GM23248 (cell line): ENCODE data around the gene B4GALT5. TPM values are rescaled to one million over a fixed set of nuclear protein-coding genes. Genes with fewer than 3 reads are reported as not detected.
"Not testable (repeated sequence)": the region's sequence is repeated elsewhere in the genome, so short reads cannot be mapped to it uniquely, and the experiment has no call there.

Source experiments
- DNase-seq: peaks from one replicate; pipeline ENCODE4 v3.0.0-alpha.2; 2015
- H2AFZ ChIP-seq: fragments of 200-600 bp; sonication (generic); 2 replicates; pipeline ENCODE4 v1.6.1; 2016; ENCODE audit warnings: antibody characterized with exemption
- H3F3A ChIP-seq: fragments of 200-600 bp; sonication (generic); 2 replicates; pipeline ENCODE4 v1.6.1; 2016; ENCODE audit warnings: mild to moderate bottlenecking, antibody characterized with exemption, mixed run types; ENCODE audit not compliant: insufficient read depth
- H3K27ac ChIP-seq: fragments of 200-600 bp; sonication (generic); 2 replicates; pipeline ENCODE4 v1.5.1; 2016; ENCODE audit warnings: mild to moderate bottlenecking
- H3K27me3 ChIP-seq: fragments of 200-600 bp; sonication (generic); replicated peaks from 2 replicates; pipeline ENCODE4 v1.6.1; 2016; ENCODE audit warnings: mild to moderate bottlenecking; ENCODE audit not compliant: insufficient read depth
- H3K36me3 ChIP-seq: fragments of 200-600 bp; sonication (generic); 2 replicates; pipeline ENCODE4 v1.6.1; 2016; ENCODE audit warnings: low read depth, mild to moderate bottlenecking
- H3K4me1 ChIP-seq: fragments of 200-600 bp; sonication (generic); 2 replicates; pipeline ENCODE4 v1.6.1; 2016; ENCODE audit warnings: mild to moderate bottlenecking; ENCODE audit not compliant: insufficient read depth
- H3K4me2 ChIP-seq: fragments of 200-600 bp; sonication (generic); one replicate; pipeline ENCODE4 v1.6.1; 2016; ENCODE audit warnings: mild to moderate bottlenecking; ENCODE audit not compliant: unreplicated experiment
- H3K4me3 ChIP-seq: fragments of 200-600 bp; sonication (generic); 2 replicates; pipeline ENCODE4 v1.5.1; 2016; ENCODE audit warnings: mild to moderate bottlenecking
- H3K79me2 ChIP-seq: fragments of 200-600 bp; sonication (generic); 2 replicates; pipeline ENCODE4 v1.6.1; 2016; ENCODE audit warnings: mild to moderate bottlenecking; ENCODE audit not compliant: insufficient read depth
- H3K9ac ChIP-seq: fragments of 200-600 bp; sonication (generic); 2 replicates; pipeline ENCODE4 v1.6.1; 2016; ENCODE audit warnings: mild to moderate bottlenecking
- H3K9me2 ChIP-seq: fragments of 200-600 bp; sonication (generic); 2 replicates; pipeline ENCODE4 v1.6.1; 2016; ENCODE audit warnings: mixed run types, mild to moderate bottlenecking, moderate library complexity; ENCODE audit not compliant: insufficient read depth
- H3K9me3 ChIP-seq: fragments of 200-600 bp; sonication (generic); one replicate; pipeline ENCODE4 v1.6.1; 2017; ENCODE audit warnings: low read depth
- H4K20me1 ChIP-seq: fragments of 200-600 bp; sonication (generic); 2 replicates; pipeline ENCODE4 v1.6.0; 2016; ENCODE audit not compliant: insufficient read depth
- EZH2 ChIP-seq: fragments of 200-600 bp; sonication (generic); IDR thresholded peaks from 2 replicates; pipeline ENCODE4 v1.6.1; 2018; ENCODE audit warnings: antibody characterized with exemption, mild to moderate bottlenecking; ENCODE audit not compliant: insufficient read depth, poor library complexity, severe bottlenecking
- EZH2phosphoT487 ChIP-seq: fragments of 200-600 bp; sonication (generic); IDR thresholded peaks from 2 replicates; pipeline ENCODE4 v1.6.1; 2018; ENCODE audit warnings: antibody characterized with exemption, moderate library complexity, mild to moderate bottlenecking, low read depth; ENCODE audit not compliant: insufficient read depth
- WGBS, 2 experiments: methylation state at CpG; one replicate each; pipeline ENCODE4 v1.1.6; 2015 to 2017; ENCODE audit warnings: low lambda C conversion rate in 2 of 2, low coverage in 1 of 2; ENCODE audit errors: missing lambda C conversion rate in 2 of 2; 5-methylcytosine and 5-hydroxymethylcytosine counted together
- in situ Hi-C: fragments of 300-500 bp; cut with MboI; formaldehyde crosslinking; loops from 2 replicates; pipeline ENCODE4 v1.15.0; 2020
- polyA plus RNA-seq: library from polyadenylated mRNA; unstranded; fragments of >200 nt; fragmentation: Nextera tagmentation; extraction: Ambion mirVana; gene quantifications from 2 replicates; pipeline ENCODE4 v1.2.1, GENCODE V29; 2016
- total RNA-seq: library from RNA; depleted of rRNA; stranded (reverse); fragments of >200 nt; shearing (Covaris generic); gene quantifications from 2 replicates; pipeline ENCODE4 v1.2.3, GENCODE V29; 2014

The B4GALT5 gene
- total and polyA plus RNA-seq, 2 experiments from 2014 or later, result 4.2 to 16.9 TPM

GRCh38 chr20:49618289-49618688 lies 95.4 kb downstream of the B4GALT5 start:
- 55 to 86% methylated on average over 1 to 2 of the region's 2 CpGs for WGBS, 2 experiments
- H3K4me2 ChIP-seq, result no peak overlapping the region
- H3K9me3 ChIP-seq, result no peaks in the 10 kb centered on the region
- in situ Hi-C loops, result loop anchor here (10.0 kb wide), 1 partner anchor 227 kb away; no protein-coding TSS in a partner anchor
- H3K9ac ChIP-seq, result no peak overlapping the region
- no peak for DNase-seq
- no peaks in the 10 kb centered on the region for H3K36me3 ChIP-seq
- no peak overlapping the region for H3K27ac ChIP-seq
- H3K9me2 ChIP-seq, result no peaks in the 10 kb centered on the region
- TF ChIP-seq EZH2 (no peak), EZH2phosphoT487 (no peak)
- no peaks in the 10 kb centered on the region for H4K20me1 ChIP-seq
- H3K79me2 ChIP-seq, result no peaks in the 10 kb centered on the region
- no peaks in the 10 kb centered on the region for H3K4me1 ChIP-seq
- H3F3A ChIP-seq, result no peaks in the 10 kb centered on the region
- no peaks in the 10 kb centered on the region; the same call in 1 of the 2 replicates for H3K27me3 ChIP-seq
- no peak overlapping the region for H2AFZ ChIP-seq
- H3K4me3 ChIP-seq, result no peak overlapping the region

GRCh38 chr20:49617394-49617793 lies 96.3 kb downstream of the B4GALT5 start:
- WGBS, 2 experiments, result 53 to 70% methylated on average over 2 to 3 of the region's 3 CpGs
- H3K79me2 ChIP-seq, result not testable (repeated sequence)

GRCh38 chr20:49616154-49617007 lies 97.3 kb downstream of the B4GALT5 start:
- no peak overlapping the region for H3K4me3 ChIP-seq
- no peak for DNase-seq
- in situ Hi-C loops, result loop anchor here (10.0 kb wide), 1 partner anchor 228 kb away; no protein-coding TSS in a partner anchor
- H3K4me2 ChIP-seq, result no peak overlapping the region
- no peaks in the 10 kb centered on the region for H3K9me3 ChIP-seq
- WGBS, 2 experiments, result 76 to 81% methylated on average over 11 of the region's 11 CpGs
- H3F3A ChIP-seq, result no peaks in the 10 kb centered on the region
- no peaks in the 10 kb centered on the region for H3K36me3 ChIP-seq
- no peaks in the 10 kb centered on the region for H3K9me2 ChIP-seq
- H3K79me2 ChIP-seq, result no peaks in the 10 kb centered on the region
- no peaks in the 10 kb centered on the region; the same call in 1 of the 2 replicates for H3K27me3 ChIP-seq
- H4K20me1 ChIP-seq, result no peaks in the 10 kb centered on the region
- no peak overlapping the region for H2AFZ ChIP-seq
- no peak for TF ChIP-seq EZH2phosphoT487
- H3K9ac ChIP-seq, result no peak overlapping the region
- H3K4me1 ChIP-seq, result no peaks in the 10 kb centered on the region
- no peak overlapping the region for H3K27ac ChIP-seq

More at GRCh38 chr20:49617394-49617793, 96.3 kb downstream of the B4GALT5 start:
- not testable (repeated sequence) for H3K27me3 ChIP-seq, DNase-seq, H3K9me2 ChIP-seq, H3K4me2 ChIP-seq, H3K4me3 ChIP-seq, H4K20me1 ChIP-seq, H3F3A ChIP-seq, H3K27ac ChIP-seq, H2AFZ ChIP-seq, H3K9me3 ChIP-seq, H3K36me3 ChIP-seq, H3K4me1 ChIP-seq, H3K9ac ChIP-seq
- in situ Hi-C loops, result loop anchor here (10.0 kb wide), 1 partner anchor 227 kb away; no protein-coding TSS in a partner anchor

GRCh38 chr20:49615401-49616153 lies 98.1 kb downstream of the B4GALT5 start:
- peak; percentile 55 for DNase-seq
- H3K9me2 ChIP-seq, result no peaks in the 10 kb centered on the region
- H3F3A ChIP-seq, result no peaks in the 10 kb centered on the region
- H3K4me2 ChIP-seq, result no peak overlapping the region
- 44 to 59% methylated on average over 14 to 15 of the region's 15 CpGs for WGBS, 2 experiments
- H3K27me3 ChIP-seq, result no peaks in the 10 kb centered on the region; the same call in 1 of the 2 replicates
- H3K27ac ChIP-seq, result no peak overlapping the region
- H3K4me1 ChIP-seq, result no peaks in the 10 kb centered on the region
- H2AFZ ChIP-seq, result no peak overlapping the region
- in situ Hi-C loops, result loop anchor here (10.0 kb wide), 1 partner anchor 229 kb away; no protein-coding TSS in a partner anchor
- TF ChIP-seq EZH2phosphoT487 (no peak), EZH2 (no peak)
- H3K4me3 ChIP-seq, result no peak overlapping the region
- H3K9me3 ChIP-seq, result no peaks in the 10 kb centered on the region
- H4K20me1 ChIP-seq, result no peaks in the 10 kb centered on the region
- H3K36me3 ChIP-seq, result no peaks in the 10 kb centered on the region
- H3K79me2 ChIP-seq, result no peaks in the 10 kb centered on the region
- no peak overlapping the region for H3K9ac ChIP-seq

GRCh38 chr20:49615051-49615400 lies 98.7 kb downstream of the B4GALT5 start:
- not testable (repeated sequence) for H3F3A ChIP-seq, H4K20me1 ChIP-seq, H2AFZ ChIP-seq, DNase-seq, H3K4me1 ChIP-seq, H3K27me3 ChIP-seq, H3K36me3 ChIP-seq, H3K4me3 ChIP-seq, H3K9me2 ChIP-seq, H3K9ac ChIP-seq, H3K27ac ChIP-seq, H3K9me3 ChIP-seq, H3K79me2 ChIP-seq, H3K4me2 ChIP-seq
- in situ Hi-C loops, result loop anchor here (10.0 kb wide), 1 partner anchor 230 kb away; no protein-coding TSS in a partner anchor
- WGBS, 2 experiments, result 90 to 98% methylated on average over 7 to 8 of the region's 8 CpGs
